Vagina (tissue), 2 donors: Measurements from ENCODE around the gene PTPRG. TPM values are rescaled to one million over a fixed set of nuclear protein-coding genes. Genes with fewer than 3 reads are reported as not detected.

Experiments used
- DNase-seq, 2 donors: peaks; one replicate each; pipeline ENCODE4 v3.0.0-alpha.2; 2017; ENCODE audit errors: extremely low spot score in 2 of 2
- H3K27ac ChIP-seq: fragments of 200-600 bp; sonication (generic); one replicate; pipeline ENCODE4 v1.5.1; 2019
- H3K27me3 ChIP-seq: fragments of 200-600 bp; sonication (generic); one replicate; pipeline ENCODE4 v1.5.1; 2019
- H3K36me3 ChIP-seq, 2 donors: fragments of 200-600 bp; sonication (generic); one replicate each; pipeline ENCODE4 v1.5.1; 2017 to 2019
- H3K4me1 ChIP-seq: fragments of 200-600 bp; sonication (generic); one replicate; pipeline ENCODE4 v1.5.1; 2019
- H3K4me3 ChIP-seq, 2 donors: fragments of 200-600 bp; sonication (generic); 1 replicate in 1 of 2; 2 replicates in 1 of 2; pipeline ENCODE4 v1.5.1; 2016 to 2019
- H3K9me3 ChIP-seq: fragments of 200-600 bp; sonication (generic); one replicate; pipeline ENCODE4 v1.5.1; 2019
- POLR2A ChIP-seq, 2 donors: fragments of 450-650 bp; IDR thresholded peaks; one replicate each; pipeline ENCODE4 v1.6.1; 2017; ENCODE audit warnings: antibody characterized with exemption in 2 of 2, mild to moderate bottlenecking in 2 of 2, moderate library complexity in 2 of 2
- POLR2AphosphoS5 ChIP-seq, 2 donors: sonication (generic); formaldehyde crosslinking; IDR thresholded peaks; one replicate each; pipeline ENCODE4 v1.9.0; 2017; ENCODE audit warnings: antibody characterized with exemption in 2 of 2, mild to moderate bottlenecking in 2 of 2, low read depth in 1 of 2; ENCODE audit not compliant: insufficient read depth in 1 of 2
- intact Hi-C: fragments of 100-400 bp; cut with DNase I; formaldehyde crosslinking; loops from one replicate; pipeline ENCODE4 v1.15.1; 2023
- total RNA-seq: library from RNA; depleted of rRNA; stranded (reverse); fragments of >200 nt; gene quantifications from one replicate; pipeline ENCODE4 v1.2.3, GENCODE V29; 2016
- TF ChIP-seq, protein P1 (sequence below), 3 experiments: fragments of 450-650 bp in 2 of 3; fragments of 200-600 bp in 1 of 3; sonication (generic) in 1 of 3; IDR thresholded peaks; one replicate each; pipeline ENCODE4 v1.5.1; 2017 to 2019; ENCODE audit warnings: antibody characterized with exemption in 3 of 3, mild to moderate bottlenecking in 2 of 3, moderate library complexity in 2 of 3

Gene PTPRG
- total RNA-seq, 1 donor from 2014 or later = 47.6 TPM

DNA sequence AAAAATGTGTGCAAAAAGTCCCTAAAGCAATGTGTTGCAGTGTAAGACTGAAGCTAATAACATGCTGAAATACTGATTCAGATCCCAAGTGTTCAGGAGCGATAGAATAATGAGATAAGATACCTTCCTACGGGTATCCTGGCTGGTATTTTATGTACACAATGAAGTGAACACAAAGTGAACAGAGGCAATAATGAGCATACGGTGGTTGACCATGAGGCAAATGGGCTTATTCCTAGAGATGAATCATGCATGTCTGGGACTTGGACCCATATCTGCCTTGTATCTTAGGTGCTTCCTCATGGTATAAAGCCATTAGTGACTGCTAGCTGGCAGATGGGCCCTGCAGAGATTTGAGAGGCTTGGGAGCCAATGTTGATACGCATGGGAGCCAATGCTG lies 21.5 kb downstream of the PTPRG start:
- Histone ChIP-seq H3K27me3 (no peaks in the 10 kb centered on the region), H3K27ac (no peak overlapping the region), H3K4me3 (no peak overlapping the region), H3K9me3 (no peaks in the 10 kb centered on the region), H3K36me3 (no peaks in the 10 kb centered on the region), H3K4me1 (peaks cover 6% of the 10 kb centered on the region)
- DNase-seq = no peak
- intact Hi-C loops = no loop called here
- TF ChIP-seq POLR2A (IDR thresholded peaks at IDR 0.05) (no peak), POLR2AphosphoS5 (IDR thresholded peaks at IDR 0.05; ENCODE audit: insufficient read depth in 1 of 2, low read depth in 1 of 2) (no peak)
- TF ChIP-seq, protein P1, sequence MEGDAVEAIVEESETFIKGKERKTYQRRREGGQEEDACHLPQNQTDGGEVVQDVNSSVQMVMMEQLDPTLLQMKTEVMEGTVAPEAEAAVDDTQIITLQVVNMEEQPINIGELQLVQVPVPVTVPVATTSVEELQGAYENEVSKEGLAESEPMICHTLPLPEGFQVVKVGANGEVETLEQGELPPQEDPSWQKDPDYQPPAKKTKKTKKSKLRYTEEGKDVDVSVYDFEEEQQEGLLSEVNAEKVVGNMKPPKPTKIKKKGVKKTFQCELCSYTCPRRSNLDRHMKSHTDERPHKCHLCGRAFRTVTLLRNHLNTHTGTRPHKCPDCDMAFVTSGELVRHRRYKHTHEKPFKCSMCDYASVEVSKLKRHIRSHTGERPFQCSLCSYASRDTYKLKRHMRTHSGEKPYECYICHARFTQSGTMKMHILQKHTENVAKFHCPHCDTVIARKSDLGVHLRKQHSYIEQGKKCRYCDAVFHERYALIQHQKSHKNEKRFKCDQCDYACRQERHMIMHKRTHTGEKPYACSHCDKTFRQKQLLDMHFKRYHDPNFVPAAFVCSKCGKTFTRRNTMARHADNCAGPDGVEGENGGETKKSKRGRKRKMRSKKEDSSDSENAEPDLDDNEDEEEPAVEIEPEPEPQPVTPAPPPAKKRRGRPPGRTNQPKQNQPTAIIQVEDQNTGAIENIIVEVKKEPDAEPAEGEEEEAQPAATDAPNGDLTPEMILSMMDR (IDR thresholded peaks at IDR 0.05) = no peak

DNA sequence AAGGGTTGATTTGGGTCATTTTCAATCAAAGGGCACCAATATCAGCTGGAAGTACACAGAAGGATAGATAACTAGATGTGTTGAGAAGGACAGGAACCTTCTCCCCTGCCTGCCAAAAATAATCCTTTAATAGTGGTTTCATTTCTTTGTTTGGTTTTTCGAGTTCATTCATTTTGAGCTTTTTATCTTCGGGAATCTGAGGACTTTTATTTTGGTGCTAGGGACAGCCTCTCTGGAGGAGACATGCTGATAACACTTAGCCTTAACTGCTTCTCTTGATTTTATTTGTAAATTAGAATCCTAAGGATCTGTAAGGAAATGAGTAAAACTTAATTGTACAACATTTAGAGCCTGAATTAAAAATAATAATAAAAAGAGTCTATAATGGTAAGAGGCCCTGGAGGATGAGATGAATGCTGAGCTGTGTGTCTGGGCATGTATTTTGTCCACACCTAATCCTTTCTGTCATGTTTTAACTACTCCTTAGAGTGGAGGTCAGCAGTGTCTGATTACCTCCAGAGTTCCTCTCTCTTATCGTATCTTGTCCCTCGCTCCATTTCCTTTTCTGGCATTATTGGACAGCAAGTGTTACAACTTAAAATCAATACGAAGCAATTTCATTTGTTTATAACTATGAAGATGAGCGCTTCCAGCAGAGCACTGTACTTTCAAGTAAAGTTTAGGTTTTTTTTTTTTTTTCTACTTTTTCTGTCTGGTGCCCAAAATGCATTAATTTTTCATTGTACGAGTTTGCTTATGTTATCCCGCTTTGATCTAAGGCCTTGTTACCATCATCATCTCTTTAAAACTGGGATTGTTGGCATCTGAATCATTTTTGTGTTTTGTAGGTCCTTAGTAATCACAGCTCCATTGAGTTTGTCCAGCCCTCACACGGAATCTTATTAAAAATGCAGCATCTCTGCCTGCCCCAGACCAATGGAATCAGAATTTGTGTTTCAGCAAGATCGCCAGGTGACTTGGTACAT lies 22.8 kb downstream of the PTPRG start:
- no peak for DNase-seq
- TF ChIP-seq POLR2AphosphoS5 (IDR thresholded peaks at IDR 0.05; ENCODE audit: insufficient read depth in 1 of 2, low read depth in 1 of 2) (no peak), POLR2A (IDR thresholded peaks at IDR 0.05) (no peak)
- TF ChIP-seq, protein P1 (IDR thresholded peaks at IDR 0.05) = no peak
- Histone ChIP-seq H3K36me3 (no peaks in the 10 kb centered on the region), H3K9me3 (no peaks in the 10 kb centered on the region), H3K27me3 (no peaks in the 10 kb centered on the region), H3K4me3 (no peak overlapping the region), H3K27ac (no peak overlapping the region), H3K4me1 (peaks cover 6% of the 10 kb centered on the region)
- intact Hi-C loops = no loop called here

GRCh38 chr3:61589856-61590255 lies 28.5 kb downstream of the PTPRG start:
- H3K27ac ChIP-seq = no peak overlapping the region
- no peak for DNase-seq
- H3K36me3 ChIP-seq = no peaks in the 10 kb centered on the region
- TF ChIP-seq POLR2AphosphoS5 (IDR thresholded peaks at IDR 0.05; ENCODE audit: insufficient read depth in 1 of 2, low read depth in 1 of 2) = no peak
- TF ChIP-seq, protein P1 (IDR thresholded peaks at IDR 0.05) = no peak
- no peak for TF ChIP-seq POLR2A (IDR thresholded peaks at IDR 0.05)
- no peaks in the 10 kb centered on the region for H3K27me3 ChIP-seq
- no peaks in the 10 kb centered on the region for H3K9me3 ChIP-seq
- peaks cover 7% of the 10 kb centered on the region for H3K4me1 ChIP-seq
- intact Hi-C loops = no loop called here
- H3K4me3 ChIP-seq = no peak overlapping the region

DNA sequence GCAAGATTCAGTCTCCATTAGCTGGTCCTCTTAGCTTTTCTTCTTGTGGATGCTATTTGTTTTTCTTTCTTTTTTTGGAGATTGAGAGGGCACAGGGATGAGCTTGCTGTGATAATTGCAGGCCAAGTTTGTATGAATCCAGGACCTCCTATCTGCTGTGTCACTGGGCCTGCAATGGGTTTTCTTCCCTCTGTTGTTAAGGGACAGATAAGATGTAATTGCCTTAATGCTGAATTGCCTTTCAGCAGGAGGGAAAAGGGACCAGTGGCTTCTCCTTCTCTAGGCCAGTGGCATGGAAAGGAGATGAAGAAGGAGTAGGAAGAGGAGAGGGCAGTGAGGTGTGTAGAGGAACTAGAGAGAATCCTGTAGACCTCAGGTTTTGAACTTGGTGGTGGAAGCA lies 29.9 kb downstream of the PTPRG start:
- intact Hi-C loops = no loop called here
- H3K9me3 ChIP-seq = no peaks in the 10 kb centered on the region
- no peaks in the 10 kb centered on the region for H3K36me3 ChIP-seq
- DNase-seq = no peak
- peaks cover 13% of the 10 kb centered on the region for H3K4me1 ChIP-seq
- H3K27ac ChIP-seq = no peak overlapping the region
- H3K4me3 ChIP-seq = no peak overlapping the region
- TF ChIP-seq, protein P1 (IDR thresholded peaks at IDR 0.05) = no peak
- TF ChIP-seq POLR2AphosphoS5 (IDR thresholded peaks at IDR 0.05; ENCODE audit: insufficient read depth in 1 of 2, low read depth in 1 of 2) = no peak
- TF ChIP-seq POLR2A (IDR thresholded peaks at IDR 0.05) = no peak
- H3K27me3 ChIP-seq = no peaks in the 10 kb centered on the region
